Transverse colon (tissue), 3 donors: ENCODE measurements around the gene STK11IP.

ENCODE experiments used
- EP300 ChIP-seq: sonication (generic); formaldehyde crosslinking; IDR thresholded peaks from one replicate; pipeline ENCODE4 v1.6.1; 2017; ENCODE audit warnings: antibody characterized with exemption, low read depth
- POLR2A ChIP-seq: fragments of 450-650 bp; IDR thresholded peaks from one replicate; pipeline ENCODE4 v1.6.1; 2016; ENCODE audit warnings: antibody characterized with exemption, mild to moderate bottlenecking, moderate library complexity
- TF ChIP-seq, protein P1 (sequence below), 5 experiments: fragments of 200-600 bp in 3 of 5; fragments of 450-650 bp in 2 of 5; sonication (generic) in 3 of 5; IDR thresholded peaks; 1 replicate in 2 of 5; 2 replicates in 3 of 5; pipeline ENCODE4 v1.5.1; 2016 to 2017; ENCODE audit warnings: antibody characterized with exemption in 5 of 5, inconsistent platforms in 3 of 5, mild to moderate bottlenecking in 2 of 5, moderate library complexity in 1 of 5

DNA sequence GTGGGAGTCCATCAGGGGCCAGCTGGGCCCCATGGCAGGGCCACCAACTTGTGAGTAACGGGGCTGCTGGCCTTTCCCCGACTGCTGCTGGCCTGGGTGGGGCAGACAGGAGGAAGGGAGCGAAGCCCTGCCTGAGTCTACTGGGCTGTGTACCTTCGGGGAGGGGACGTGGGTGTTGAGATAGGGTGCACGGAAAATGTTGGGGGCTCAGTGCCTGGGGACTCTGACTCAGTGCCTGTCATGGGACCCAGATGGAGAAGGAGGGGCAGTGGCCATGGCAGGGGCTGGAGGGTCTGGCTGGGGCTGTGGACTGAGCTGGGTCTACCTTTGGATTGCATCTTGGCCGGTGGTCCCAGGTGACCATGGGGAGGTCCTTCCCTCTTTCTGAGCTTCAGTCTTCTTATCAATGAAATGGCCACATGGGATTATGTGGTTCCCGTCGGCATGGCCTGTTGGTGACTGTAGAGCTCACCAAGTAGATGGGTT, 33.8 kb downstream of the STK11IP start:
- TF ChIP-seq, protein P1, sequence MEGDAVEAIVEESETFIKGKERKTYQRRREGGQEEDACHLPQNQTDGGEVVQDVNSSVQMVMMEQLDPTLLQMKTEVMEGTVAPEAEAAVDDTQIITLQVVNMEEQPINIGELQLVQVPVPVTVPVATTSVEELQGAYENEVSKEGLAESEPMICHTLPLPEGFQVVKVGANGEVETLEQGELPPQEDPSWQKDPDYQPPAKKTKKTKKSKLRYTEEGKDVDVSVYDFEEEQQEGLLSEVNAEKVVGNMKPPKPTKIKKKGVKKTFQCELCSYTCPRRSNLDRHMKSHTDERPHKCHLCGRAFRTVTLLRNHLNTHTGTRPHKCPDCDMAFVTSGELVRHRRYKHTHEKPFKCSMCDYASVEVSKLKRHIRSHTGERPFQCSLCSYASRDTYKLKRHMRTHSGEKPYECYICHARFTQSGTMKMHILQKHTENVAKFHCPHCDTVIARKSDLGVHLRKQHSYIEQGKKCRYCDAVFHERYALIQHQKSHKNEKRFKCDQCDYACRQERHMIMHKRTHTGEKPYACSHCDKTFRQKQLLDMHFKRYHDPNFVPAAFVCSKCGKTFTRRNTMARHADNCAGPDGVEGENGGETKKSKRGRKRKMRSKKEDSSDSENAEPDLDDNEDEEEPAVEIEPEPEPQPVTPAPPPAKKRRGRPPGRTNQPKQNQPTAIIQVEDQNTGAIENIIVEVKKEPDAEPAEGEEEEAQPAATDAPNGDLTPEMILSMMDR (IDR thresholded peaks at IDR 0.05) = no peak
- TF ChIP-seq EP300 = no peak
- no peak for TF ChIP-seq POLR2A
